Measurements from ENCODE around the gene BAZ2B. TPM values are rescaled to one million over a fixed set of nuclear protein-coding genes. Genes with fewer than 3 reads are reported as not detected.

The BAZ2B gene
- total RNA-seq, 1 experiment from 2014 or later = 34.9 TPM

GRCh38 chr2:159283529-159283928, 332.8 kb downstream of the BAZ2B start:
- Histone ChIP-seq H3K4me3 (no peak overlapping the region), H2AFZ (no peak overlapping the region), H3K27ac (no peak overlapping the region), H3K27me3 (ENCODE audit: insufficient read depth, low read depth) (no peaks in the 10 kb centered on the region), H3K9me3 (ENCODE audit: insufficient read depth, low read depth) (no peaks in the 10 kb centered on the region), H4K20me1 (ENCODE audit: insufficient read depth) (no peaks in the 10 kb centered on the region), H3K9me2 (ENCODE audit: insufficient read depth) (no peaks in the 10 kb centered on the region), H3K36me3 (ENCODE audit: low read depth) (no peaks in the 10 kb centered on the region), H3K4me1 (replicated peaks; ENCODE audit: insufficient read depth) (peaks cover 13% of the 10 kb centered on the region), H3K79me2 (ENCODE audit: low read depth) (peaks cover 16% of the 10 kb centered on the region; the same call in 1 of the 2 replicates), H3F3A (ENCODE audit: insufficient read depth, low read depth) (no peaks in the 10 kb centered on the region), H3K4me2 (no peak overlapping the region)
- intact Hi-C loops (cut with micrococcal nuclease; ENCODE audit: unreplicated experiment) = no loop called here
- DNase-seq = no peak
- CTCF ChIA-PET = no interaction called here
- no TSS peak for BruUV-seq (replicated peaks)
- POLR2A ChIA-PET (ENCODE audit: unreplicated experiment) = no interaction called here
- TF ChIP-seq CTCF (conservative IDR thresholded peaks at IDR 0.05) (no peak), EZH2 (IDR thresholded peaks at IDR 0.05; ENCODE audit: low read depth) (no peak)

- ChIA-PET CTCF (no interaction called here), POLR2A (ENCODE audit: unreplicated experiment) (no interaction called here)
- no peak overlapping the region for H2AFZ ChIP-seq
- H3K9me2 ChIP-seq (ENCODE audit: insufficient read depth) = no peaks in the 10 kb centered on the region
- no peak for DNase-seq
- H4K20me1 ChIP-seq (ENCODE audit: insufficient read depth) = no peaks in the 10 kb centered on the region
- TF ChIP-seq EZH2 (IDR thresholded peaks at IDR 0.05; ENCODE audit: low read depth) (no peak), CTCF (conservative IDR thresholded peaks at IDR 0.05) (no peak)
- no peaks in the 10 kb centered on the region for H3K36me3 ChIP-seq (ENCODE audit: low read depth)
- no peak overlapping the region for H3K27ac ChIP-seq
- H3K9me3 ChIP-seq (ENCODE audit: insufficient read depth, low read depth) = no peaks in the 10 kb centered on the region
- BruUV-seq (replicated peaks) = no TSS peak
- H3F3A ChIP-seq (ENCODE audit: insufficient read depth, low read depth) = no peaks in the 10 kb centered on the region
- intact Hi-C loops (cut with micrococcal nuclease; ENCODE audit: unreplicated experiment) = no loop called here
- no peak overlapping the region for H3K4me3 ChIP-seq
- no peak overlapping the region for H3K4me2 ChIP-seq
- H3K79me2 ChIP-seq (ENCODE audit: low read depth) = peaks cover 16% of the 10 kb centered on the region; the same call in 1 of the 2 replicates
- peaks cover 5% of the 10 kb centered on the region; the same call in 1 of the 2 replicates for H3K4me1 ChIP-seq (replicated peaks; ENCODE audit: insufficient read depth)
- H3K27me3 ChIP-seq (ENCODE audit: insufficient read depth, low read depth) = no peaks in the 10 kb centered on the region
Measured at GRCh38 chr2:159281002-159281401, 335.3 kb downstream of the BAZ2B start.

- intact Hi-C loops (cut with micrococcal nuclease; ENCODE audit: unreplicated experiment) = no loop called here
- ChIA-PET POLR2A (ENCODE audit: unreplicated experiment) (no interaction called here), CTCF (no interaction called here)
- TF ChIP-seq EZH2 (IDR thresholded peaks at IDR 0.05; ENCODE audit: low read depth) (no peak), CTCF (conservative IDR thresholded peaks at IDR 0.05) (no peak)
- H3K79me2 ChIP-seq (ENCODE audit: low read depth) = 0 out of 2 replicates have a peak, but pooled peaks cover 4% of the 10 kb centered on the region
- H2AFZ ChIP-seq = no peak overlapping the region
- H3K36me3 ChIP-seq (ENCODE audit: low read depth) = no peaks in the 10 kb centered on the region
- no peak for DNase-seq
- H3K9me3 ChIP-seq (ENCODE audit: insufficient read depth, low read depth) = no peaks in the 10 kb centered on the region
- H3K27me3 ChIP-seq (ENCODE audit: insufficient read depth, low read depth) = no peaks in the 10 kb centered on the region
- H3K4me2 ChIP-seq = no peak overlapping the region
- no peaks in the 10 kb centered on the region for H4K20me1 ChIP-seq (ENCODE audit: insufficient read depth)
- no peak overlapping the region for H3K4me3 ChIP-seq
- H3K9me2 ChIP-seq (ENCODE audit: insufficient read depth) = no peaks in the 10 kb centered on the region
- no peaks in the 10 kb centered on the region; the same call in 1 of the 2 replicates for H3K4me1 ChIP-seq (replicated peaks; ENCODE audit: insufficient read depth)
- no TSS peak for BruUV-seq (replicated peaks)
- H3F3A ChIP-seq (ENCODE audit: insufficient read depth, low read depth) = no peaks in the 10 kb centered on the region
- H3K27ac ChIP-seq = no peak overlapping the region
Measured at GRCh38 chr2:159279700-159280099, 336.6 kb downstream of the BAZ2B start.

Measured in PC-9 (cell line).